GM21528 (cell line): ENCODE measurements around the gene PPP1R3C.

Experiments
- ATAC-seq: cut with Tn5 transposase; IDR thresholded peaks from one replicate; pipeline ENCODE4 v1.9.1; 2021; ENCODE audit warnings: mild to moderate bottlenecking, moderate library complexity; ENCODE audit not compliant: unreplicated experiment, low FRiP score

PPP1R3C gene

GRCh38 chr10:91632671-91633550, at the start of gene PPP1R3C:
Gene PPP1R3C (minus strand): TSS chr10:91633071. CDS start chr10:91632969, 102 bp downstream.
- no peak for ATAC-seq

GRCh38 chr10:91681361-91682276, 48.7 kb upstream of the PPP1R3C start:
- ATAC-seq: no peak

GRCh38 chr10:91680487-91680886, 47.6 kb upstream of the PPP1R3C start:
- ATAC-seq: no peak

- no peak for ATAC-seq
These were observed 46.4 kb upstream of the PPP1R3C start for GRCh38 chr10:91679296-91679695.

GRCh38 chr10:91677911-91678310, 45.0 kb upstream of the PPP1R3C start:
- no peak for ATAC-seq

GRCh38 chr10:91672021-91672608, 39.2 kb upstream of the PPP1R3C start:
- ATAC-seq: no peak

- ATAC-seq: no peak
These were observed 36.0 kb upstream of the PPP1R3C start for GRCh38 chr10:91668913-91669312.

GRCh38 chr10:91665842-91666241, 33.0 kb upstream of the PPP1R3C start:
- ATAC-seq: no peak

- ATAC-seq: no peak
These were observed 31.6 kb upstream of the PPP1R3C start for GRCh38 chr10:91664426-91664825.

GRCh38 chr10:91662993-91663392, 30.1 kb upstream of the PPP1R3C start:
- ATAC-seq: no peak

GRCh38 chr10:91653219-91653870, 20.5 kb upstream of the PPP1R3C start:
- no peak for ATAC-seq

GRCh38 chr10:91652364-91652763, 19.5 kb upstream of the PPP1R3C start:
- ATAC-seq: no peak

- ATAC-seq: no peak
These were observed 10.8 kb upstream of the PPP1R3C start for GRCh38 chr10:91643700-91644099.

- no peak for ATAC-seq
These were observed 10.2 kb upstream of the PPP1R3C start for GRCh38 chr10:91642831-91643692.

GRCh38 chr10:91636892-91637291, 4.0 kb upstream of the PPP1R3C start:
- no peak for ATAC-seq

GRCh38 chr10:91635401-91636400, 2.8 kb upstream of the PPP1R3C start:
- ATAC-seq: no peak

- ATAC-seq: no peak
These were observed 2.0 kb upstream of the PPP1R3C start for GRCh38 chr10:91634898-91635297.

- no peak for ATAC-seq
These were observed 1.4 kb upstream of the PPP1R3C start for GRCh38 chr10:91634246-91634645.
